HCT116 (cell line): ENCODE results near the gene FBXL5. TPM values are rescaled to one million over a fixed set of nuclear protein-coding genes. Genes with fewer than 3 reads are reported as not detected.

ENCODE experiments used
- ATAC-seq: fragments of 200-7000 bp; cut with Tn5 transposase; 2 replicates; pipeline ENCODE4 v1.9.1; 2020; ENCODE audit warnings: mild to moderate bottlenecking, moderate library complexity
- BruUV-seq: library from RNA; stranded (reverse); fragments of 400-500 nt; replicated peaks from 2 replicates; lab custom pipeline; 2021; lab: Mats Ljungman, UMichigan
- CTCF ChIA-PET: fragments of 300-600 bp; sonication (Branson Sonifier 250); formaldehyde crosslinking; loops from one replicate; lab custom pipeline; 2021; ENCODE audit warnings: antibody characterized with exemption; lab: Charles Lee
- POLR2A ChIA-PET: fragments of 300-600, 350-600 bp; sonication (Branson Sonifier 250); formaldehyde crosslinking; loops from one replicate; lab custom pipeline; 2021; ENCODE audit warnings: antibody characterized with exemption; lab: Charles Lee
- RAD21 ChIA-PET, 2 experiments: fragments of 300-600 bp; sonication (Branson Sonifier 250); formaldehyde crosslinking; loops; one replicate each; lab custom pipeline; 2023; ENCODE audit warnings: low total read pairs in 2 of 2; ENCODE audit not compliant: uncharacterized antibody in 2 of 2, unreplicated experiment in 2 of 2, low non-redundant PET in 1 of 2; lab: Charles Lee
- DNase-seq: peaks from one replicate; pipeline ENCODE4 v3.0.0-alpha.2; 2010; ENCODE audit warnings: low read depth, low spot score
- H2AFZ ChIP-seq: fragments of 200-600 bp; shearing (Covaris generic), sonication (generic); 2 replicates; pipeline ENCODE4 v1.6.1; 2017; ENCODE audit warnings: low read depth, mixed run types, mixed read lengths, antibody characterized with exemption, low read length; ENCODE audit not compliant: poor library complexity, severe bottlenecking
- H3K27ac ChIP-seq: 2 replicates; pipeline ENCODE4 v1.5.1; 2012; ENCODE audit warnings: low read depth, low read length
- H3K27me3 ChIP-seq: fragments of 200-600 bp; sonication (generic); 2 replicates; pipeline ENCODE4 v1.6.1; 2016; ENCODE audit warnings: mixed run types, low read length, mixed read lengths; ENCODE audit not compliant: insufficient read depth
- H3K36me3 ChIP-seq, 2 experiments: fragments of 200-500 bp in 1 of 2; fragments of 200-600 bp in 1 of 2; sonication (Bioruptor generic) in 1 of 2; sonication (generic) in 1 of 2; 2 replicates each; pipeline versions ENCODE4 v1.5.1 to v1.6.1; 2014 to 2016; ENCODE audit warnings: low read length in 2 of 2, inconsistent platforms in 1 of 2, mixed read lengths in 1 of 2, mixed run types in 1 of 2; ENCODE audit not compliant: insufficient read depth in 2 of 2, control insufficient read depth in 1 of 2
- H3K4me1 ChIP-seq, 2 experiments: fragments of 200-600 bp in 1 of 2; sonication (generic) in 1 of 2; 2 replicates each; pipeline versions ENCODE4 v1.5.1 to v1.6.1; 2012 to 2017; ENCODE audit warnings: low read length in 2 of 2, inconsistent platforms in 1 of 2, mild to moderate bottlenecking in 1 of 2, mixed read lengths in 1 of 2, mixed run types in 1 of 2, moderate library complexity in 1 of 2; ENCODE audit not compliant: insufficient read depth in 2 of 2, control insufficient read depth in 1 of 2
- H3K4me2 ChIP-seq: fragments of 200-600 bp; sonication (generic); 2 replicates; pipeline ENCODE4 v1.6.1; 2017; ENCODE audit warnings: mixed run types, low read length, mixed read lengths
- H3K4me3 ChIP-seq, 2 experiments: fragments of 200-600 bp in 1 of 2; sonication (generic) in 1 of 2; replicated peaks in 1 of 2; 2 replicates each; pipeline ENCODE4 v1.5.1; 2011 to 2016; ENCODE audit warnings: low read length in 2 of 2, control low read depth in 1 of 2, low read depth in 1 of 2, mild to moderate bottlenecking in 1 of 2, mixed read lengths in 1 of 2, mixed run types in 1 of 2
- H3K79me2 ChIP-seq: fragments of 200-600 bp; sonication (generic); 2 replicates; pipeline ENCODE4 v1.6.1; 2017; ENCODE audit warnings: mild to moderate bottlenecking, mixed run types, low read length, moderate library complexity, mixed read lengths; ENCODE audit not compliant: insufficient read depth
- H3K9ac ChIP-seq: fragments of 200-600 bp; sonication (generic); 2 replicates; pipeline ENCODE4 v1.6.1; 2016; ENCODE audit warnings: low read length, mixed read lengths
- H3K9me2 ChIP-seq: fragments of 200-600 bp; sonication (generic), shearing (Covaris generic); 2 replicates; pipeline ENCODE4 v1.6.1; 2017; ENCODE audit warnings: mixed run types, mild to moderate bottlenecking, moderate library complexity; ENCODE audit not compliant: insufficient read depth
- H3K9me3 ChIP-seq, 2 experiments: fragments of 200-500 bp in 1 of 2; fragments of 200-600 bp in 1 of 2; sonication (Bioruptor generic) in 1 of 2; sonication (generic) in 1 of 2; 2 replicates each; pipeline ENCODE4 v1.6.1; 2014 to 2017; ENCODE audit warnings: low read length in 2 of 2, mixed read lengths in 2 of 2, inconsistent platforms in 1 of 2, low read depth in 1 of 2, mild to moderate bottlenecking in 1 of 2, mixed run types in 1 of 2, moderate library complexity in 1 of 2; ENCODE audit not compliant: control insufficient read depth in 1 of 2, insufficient read depth in 1 of 2
- H4K20me1 ChIP-seq: fragments of 200-600 bp; sonication (generic), shearing (Covaris generic); 2 replicates; pipeline ENCODE4 v1.6.1; 2017; ENCODE audit warnings: mixed run types, mild to moderate bottlenecking, moderate library complexity; ENCODE audit not compliant: insufficient read depth
- CBX3 ChIP-seq: IDR thresholded peaks from 2 replicates; pipeline ENCODE4 v1.6.1; 2012; ENCODE audit warnings: low read depth
- EZH2 ChIP-seq: fragments of 200-600 bp; sonication (generic); IDR thresholded peaks from 2 replicates; pipeline ENCODE4 v1.6.1; 2017; ENCODE audit warnings: antibody characterized with exemption, mixed run types
- FOSL1 ChIP-seq: IDR thresholded peaks from 2 replicates; pipeline ENCODE4 v1.6.1; 2012; ENCODE audit warnings: low read depth
- POLR2AphosphoS5 ChIP-seq: IDR thresholded peaks from 2 replicates; pipeline ENCODE4 v1.6.1; 2011; ENCODE audit warnings: mild to moderate bottlenecking, low read depth, low read length, moderate library complexity
- SP1 ChIP-seq: IDR thresholded peaks from 2 replicates; pipeline ENCODE4 v1.6.1; 2012; ENCODE audit warnings: low read depth
- SRF ChIP-seq: IDR thresholded peaks from 2 replicates; pipeline ENCODE4 v1.6.1; 2012; ENCODE audit warnings: low read depth
- ZNF274 ChIP-seq: fragments of 200-500 bp; sonication (Bioruptor generic); IDR thresholded peaks from 2 replicates; pipeline ENCODE4 v1.6.1; 2014; ENCODE audit warnings: mild to moderate bottlenecking, low read depth, low read length, inconsistent platforms
- intact Hi-C: fragments of 100-400 bp; cut with micrococcal nuclease; formaldehyde crosslinking; loops from 2 replicates; pipeline ENCODE4 v1.10.0; 2022
- total RNA-seq: library from RNA; stranded (reverse); gene quantifications from one replicate; pipeline ENCODE4 v1.2.1, GENCODE V29; 2021; ENCODE audit not compliant: unreplicated experiment
- TF ChIP-seq, protein P1 (sequence below): IDR thresholded peaks from 2 replicates; pipeline ENCODE4 v1.6.1; 2012

The FBXL5 gene
- total RNA-seq, 1 experiment from 2014 or later: 20.6 TPM

DNA sequence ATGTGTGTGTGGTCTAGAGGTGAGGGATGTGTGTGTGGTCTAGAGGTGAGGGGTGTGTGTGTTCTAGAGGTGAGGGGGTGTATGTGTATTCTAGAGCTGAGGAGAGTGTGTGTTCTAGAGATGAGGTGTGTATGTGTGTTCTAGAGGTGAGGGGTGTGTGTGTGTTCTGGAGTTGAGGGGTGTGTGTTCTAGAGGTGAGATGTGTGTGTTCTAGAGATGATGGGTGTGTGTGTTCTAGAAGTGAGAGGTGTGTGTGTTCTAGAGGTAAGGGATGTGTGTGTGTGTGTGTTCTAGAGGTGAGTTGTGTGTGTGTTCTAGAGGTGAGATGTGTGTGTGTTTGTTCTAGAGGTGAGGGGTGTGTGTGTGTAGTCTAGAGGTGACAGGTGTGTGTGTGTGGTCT lies 49.0 kb upstream of the FBXL5 start:
- CTCF ChIA-PET: no interaction called here
- DNase-seq (no peak), ATAC-seq (no peak)
- POLR2A ChIA-PET: no interaction called here
- Histone ChIP-seq H4K20me1 (no peaks in the 10 kb centered on the region), H3K9me3 (no peaks in the 10 kb centered on the region), H3K36me3 (no peaks in the 10 kb centered on the region), H2AFZ (no peak overlapping the region), H3K27ac (no peak overlapping the region), H3K79me2 (no peaks in the 10 kb centered on the region), H3K9ac (no peak overlapping the region), H3K4me2 (no peak overlapping the region), H3K27me3 (no peaks in the 10 kb centered on the region), H3K9me2 (no peaks in the 10 kb centered on the region), H3K4me1 (no peaks in the 10 kb centered on the region), H3K4me3 (no peak overlapping the region)
- RAD21 ChIA-PET: no interaction called here
- intact Hi-C loops: no loop called here
- no peak for TF ChIP-seq FOSL1
- no peak for TF ChIP-seq ZNF274
- TF ChIP-seq POLR2AphosphoS5: no peak
- no peak for TF ChIP-seq SP1
- TF ChIP-seq, protein P1, sequence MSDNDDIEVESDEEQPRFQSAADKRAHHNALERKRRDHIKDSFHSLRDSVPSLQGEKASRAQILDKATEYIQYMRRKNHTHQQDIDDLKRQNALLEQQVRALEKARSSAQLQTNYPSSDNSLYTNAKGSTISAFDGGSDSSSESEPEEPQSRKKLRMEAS: no peak
- no peak for TF ChIP-seq CBX3
- no peak for TF ChIP-seq SRF
- no TSS peak for BruUV-seq

DNA sequence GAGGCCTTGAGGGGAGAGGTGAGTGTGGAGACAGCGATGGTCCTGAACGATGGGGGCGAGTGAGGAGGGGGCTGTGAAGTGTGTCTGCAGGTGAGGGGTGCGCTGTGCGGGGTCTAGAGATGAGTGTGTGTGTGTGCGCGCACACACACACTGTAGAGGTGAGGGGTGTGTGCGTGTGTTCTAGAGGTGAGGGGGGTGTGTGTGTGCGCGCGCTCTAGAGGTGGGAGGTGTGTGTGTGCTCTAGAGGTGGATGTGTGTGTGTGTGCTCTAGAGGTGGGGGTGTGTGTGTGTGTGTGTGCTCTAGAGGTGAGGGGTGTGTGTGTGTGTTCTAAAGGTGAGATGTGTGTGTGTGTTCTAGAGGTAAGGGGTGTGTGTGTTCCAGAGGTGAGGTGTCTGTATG lies 48.3 kb upstream of the FBXL5 start:
- DNase-seq: no peak
- H3K36me3 ChIP-seq: no peaks in the 10 kb centered on the region
- no peak overlapping the region for H3K9ac ChIP-seq
- no peak for TF ChIP-seq EZH2
- TF ChIP-seq POLR2AphosphoS5: no peak
- no peak for TF ChIP-seq SRF
- no peak overlapping the region for H2AFZ ChIP-seq
- no peaks in the 10 kb centered on the region for H3K4me1 ChIP-seq
- ChIA-PET RAD21 (no interaction called here), CTCF (no interaction called here), POLR2A (no interaction called here)
- no peak overlapping the region for H3K27ac ChIP-seq
- no peak overlapping the region for H3K4me2 ChIP-seq
- no peaks in the 10 kb centered on the region for H3K9me2 ChIP-seq
- no peaks in the 10 kb centered on the region for H4K20me1 ChIP-seq
- intact Hi-C loops: no loop called here
- no peak overlapping the region for H3K4me3 ChIP-seq
- ATAC-seq: no peak
- H3K9me3 ChIP-seq: no peaks in the 10 kb centered on the region
- no peaks in the 10 kb centered on the region for H3K27me3 ChIP-seq
- no TSS peak for BruUV-seq
- no peaks in the 10 kb centered on the region for H3K79me2 ChIP-seq
